ENCODE measurements around the gene ENO2.

Gene ENO2

DNA sequence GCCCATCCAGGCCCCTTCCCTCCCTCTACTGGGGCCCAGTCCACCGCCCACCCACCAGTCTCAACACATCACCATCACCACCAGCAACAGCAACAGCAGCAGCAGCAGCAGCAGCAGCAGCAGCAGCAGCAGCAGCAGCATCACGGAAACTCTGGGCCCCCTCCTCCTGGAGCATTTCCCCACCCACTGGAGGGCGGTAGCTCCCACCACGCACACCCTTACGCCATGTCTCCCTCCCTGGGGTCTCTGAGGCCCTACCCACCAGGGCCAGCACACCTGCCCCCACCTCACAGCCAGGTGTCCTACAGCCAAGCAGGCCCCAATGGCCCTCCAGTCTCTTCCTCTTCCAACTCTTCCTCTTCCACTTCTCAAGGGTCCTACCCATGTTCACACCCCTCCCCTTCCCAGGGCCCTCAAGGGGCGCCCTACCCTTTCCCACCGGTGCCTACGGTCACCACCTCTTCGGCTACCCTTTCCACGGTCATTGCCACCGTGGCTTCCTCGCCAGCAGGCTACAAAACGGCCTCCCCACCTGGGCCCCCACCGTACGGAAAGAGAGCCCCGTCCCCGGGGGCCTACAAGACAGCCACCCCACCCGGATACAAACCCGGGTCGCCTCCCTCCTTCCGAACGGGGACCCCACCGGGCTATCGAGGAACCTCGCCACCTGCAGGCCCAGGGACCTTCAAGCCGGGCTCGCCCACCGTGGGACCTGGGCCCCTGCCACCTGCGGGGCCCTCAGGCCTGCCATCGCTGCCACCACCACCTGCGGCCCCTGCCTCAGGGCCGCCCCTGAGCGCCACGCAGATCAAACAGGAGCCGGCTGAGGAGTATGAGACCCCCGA, 22.5 kb downstream of the ENO2 start:
- DNase-seq = no peak

DNA sequence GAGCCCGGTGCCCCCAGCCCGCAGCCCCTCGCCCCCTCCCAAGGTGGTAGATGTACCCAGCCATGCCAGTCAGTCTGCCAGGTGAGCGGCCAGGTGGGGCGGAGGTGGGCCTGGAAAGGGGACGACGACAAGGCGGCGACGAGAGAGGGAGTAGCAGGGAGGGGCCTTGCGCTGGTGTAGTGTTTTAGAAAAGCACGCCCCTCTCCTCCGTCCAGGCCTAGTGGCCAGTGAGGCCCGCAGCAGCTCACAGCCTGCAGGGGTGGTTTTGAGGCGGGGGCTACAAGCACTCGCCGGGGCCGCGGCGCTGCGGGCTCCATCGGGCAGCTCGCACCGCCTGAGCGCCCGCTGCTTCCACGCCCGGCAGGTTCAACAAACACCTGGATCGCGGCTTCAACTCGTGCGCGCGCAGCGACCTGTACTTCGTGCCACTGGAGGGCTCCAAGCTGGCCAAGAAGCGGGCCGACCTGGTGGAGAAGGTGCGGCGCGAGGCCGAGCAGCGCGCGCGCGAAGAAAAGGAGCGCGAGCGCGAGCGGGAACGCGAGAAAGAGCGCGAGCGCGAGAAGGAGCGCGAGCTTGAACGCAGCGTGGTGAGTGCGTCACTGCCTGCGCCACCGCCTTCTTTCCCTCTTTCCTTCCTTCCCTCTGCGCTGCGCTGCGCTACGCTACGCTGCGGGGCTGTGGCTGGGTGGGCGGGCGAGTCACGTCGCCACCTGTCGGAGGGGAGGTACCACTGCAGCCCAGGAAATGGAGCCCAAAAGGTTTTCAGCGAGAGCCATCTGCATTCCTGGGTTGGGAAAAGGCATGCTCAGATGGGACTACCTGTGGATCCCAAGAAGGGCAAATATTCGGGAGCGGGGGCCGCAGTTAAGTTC, 23.3 kb downstream of the ENO2 start:
- peak; percentile 94 for DNase-seq

DNA sequence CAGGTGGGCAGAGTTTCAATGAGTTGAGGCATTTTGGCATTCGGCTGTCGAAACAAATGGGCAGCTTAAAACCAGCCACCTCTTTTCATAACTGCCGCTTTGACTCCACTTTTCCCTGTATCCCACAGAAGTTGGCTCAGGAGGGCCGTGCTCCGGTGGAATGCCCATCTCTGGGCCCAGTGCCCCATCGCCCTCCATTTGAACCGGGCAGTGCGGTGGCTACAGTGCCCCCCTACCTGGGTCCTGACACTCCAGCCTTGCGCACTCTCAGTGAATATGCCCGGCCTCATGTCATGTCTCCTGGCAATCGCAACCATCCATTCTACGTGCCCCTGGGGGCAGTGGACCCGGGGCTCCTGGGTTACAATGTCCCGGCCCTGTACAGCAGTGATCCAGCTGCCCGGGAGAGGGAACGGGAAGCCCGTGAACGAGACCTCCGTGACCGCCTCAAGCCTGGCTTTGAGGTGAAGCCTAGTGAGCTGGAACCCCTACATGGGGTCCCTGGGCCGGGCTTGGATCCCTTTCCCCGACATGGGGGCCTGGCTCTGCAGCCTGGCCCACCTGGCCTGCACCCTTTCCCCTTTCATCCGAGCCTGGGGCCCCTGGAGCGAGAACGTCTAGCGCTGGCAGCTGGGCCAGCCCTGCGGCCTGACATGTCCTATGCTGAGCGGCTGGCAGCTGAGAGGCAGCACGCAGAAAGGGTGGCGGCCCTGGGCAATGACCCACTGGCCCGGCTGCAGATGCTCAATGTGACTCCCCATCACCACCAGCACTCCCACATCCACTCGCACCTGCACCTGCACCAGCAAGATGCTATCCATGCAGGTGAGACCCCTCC, 24.2 kb downstream of the ENO2 start:
- DNase-seq = no peak

DNA sequence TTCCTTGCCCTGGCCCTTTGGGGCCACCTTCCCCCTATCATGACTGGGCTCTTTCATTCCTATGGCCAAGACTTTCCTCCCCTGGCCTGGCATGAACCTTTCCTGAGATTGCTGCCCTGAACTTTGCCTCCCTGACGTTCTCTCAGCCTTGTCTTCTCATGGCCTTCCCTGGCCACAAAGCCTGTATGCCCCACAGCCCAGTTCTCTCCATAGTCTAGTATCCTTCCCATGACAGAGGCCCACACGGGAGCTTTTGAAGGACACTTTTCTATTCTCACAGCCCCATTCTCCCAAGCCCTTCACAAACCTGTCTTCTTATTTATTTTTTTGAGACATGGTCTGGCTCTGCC, 24.8 kb downstream of the ENO2 start:
- no peak for DNase-seq

DNA sequence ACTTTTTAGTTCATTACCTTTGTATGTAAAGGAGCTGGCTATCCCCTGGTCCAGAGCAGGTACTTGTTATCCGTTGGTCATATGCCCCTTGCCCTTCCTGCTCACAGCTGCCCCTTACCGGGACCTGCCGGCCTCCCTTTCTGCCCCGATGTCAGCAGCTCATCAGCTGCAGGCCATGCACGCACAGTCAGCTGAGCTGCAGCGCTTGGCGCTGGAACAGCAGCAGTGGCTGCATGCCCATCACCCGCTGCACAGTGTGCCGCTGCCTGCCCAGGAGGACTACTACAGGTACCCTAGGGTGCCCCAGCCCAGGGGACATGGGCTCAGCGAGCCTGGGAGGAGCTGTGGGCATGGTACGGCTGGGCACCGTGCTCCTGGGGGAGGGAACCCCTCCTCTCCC, 26.9 kb downstream of the ENO2 start:
- DNase-seq = no peak

DNA sequence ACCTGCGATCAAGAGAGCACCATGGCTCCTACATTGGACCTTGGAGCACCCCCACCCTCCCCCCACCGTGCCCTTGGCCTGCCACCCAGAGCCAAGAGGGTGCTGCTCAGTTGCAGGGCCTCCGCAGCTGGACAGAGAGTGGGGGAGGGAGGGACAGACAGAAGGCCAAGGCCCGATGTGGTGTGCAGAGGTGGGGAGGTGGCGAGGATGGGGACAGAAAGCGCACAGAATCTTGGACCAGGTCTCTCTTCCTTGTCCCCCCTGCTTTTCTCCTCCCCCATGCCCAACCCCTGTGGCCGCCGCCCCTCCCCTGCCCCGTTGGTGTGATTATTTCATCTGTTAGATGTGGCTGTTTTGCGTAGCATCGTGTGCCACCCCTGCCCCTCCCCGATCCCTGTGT, 27.4 kb downstream of the ENO2 start:
- no peak for DNase-seq

DNA sequence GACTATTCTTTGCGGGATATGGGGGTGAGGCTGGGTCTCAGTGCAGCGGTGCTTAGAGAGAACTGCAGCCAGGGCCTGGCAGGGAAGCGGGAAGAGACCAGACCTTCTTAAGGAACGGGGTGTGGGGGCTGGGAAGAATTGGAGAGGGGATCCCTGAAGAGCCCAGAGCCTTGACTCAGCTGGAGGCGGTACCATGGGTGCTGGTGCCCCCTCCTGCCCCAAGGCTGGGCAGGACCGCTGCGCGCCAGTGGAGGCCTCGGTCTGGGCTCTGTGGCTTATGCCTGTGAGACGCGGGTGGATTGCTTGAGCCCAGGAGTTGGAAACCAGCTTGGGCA, 27.9 kb downstream of the ENO2 start:
- no peak for DNase-seq

DNA sequence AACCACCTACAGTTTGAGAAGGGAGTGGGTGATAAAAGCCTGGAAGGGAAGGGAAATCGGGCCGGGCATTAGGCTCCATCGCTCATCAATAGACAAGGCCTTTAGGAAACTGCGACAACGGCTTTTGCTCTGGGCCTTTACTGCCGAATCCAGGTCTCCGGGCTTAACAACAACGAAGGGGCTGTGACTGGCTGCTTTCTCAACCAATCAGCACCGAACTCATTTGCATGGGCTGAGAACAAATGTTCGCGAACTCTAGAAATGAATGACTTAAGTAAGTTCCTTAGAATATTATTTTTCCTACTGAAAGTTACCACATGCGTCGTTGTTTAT, 29.0 kb downstream of the ENO2 start:
- peak; percentile 94 for DNase-seq

DNA sequence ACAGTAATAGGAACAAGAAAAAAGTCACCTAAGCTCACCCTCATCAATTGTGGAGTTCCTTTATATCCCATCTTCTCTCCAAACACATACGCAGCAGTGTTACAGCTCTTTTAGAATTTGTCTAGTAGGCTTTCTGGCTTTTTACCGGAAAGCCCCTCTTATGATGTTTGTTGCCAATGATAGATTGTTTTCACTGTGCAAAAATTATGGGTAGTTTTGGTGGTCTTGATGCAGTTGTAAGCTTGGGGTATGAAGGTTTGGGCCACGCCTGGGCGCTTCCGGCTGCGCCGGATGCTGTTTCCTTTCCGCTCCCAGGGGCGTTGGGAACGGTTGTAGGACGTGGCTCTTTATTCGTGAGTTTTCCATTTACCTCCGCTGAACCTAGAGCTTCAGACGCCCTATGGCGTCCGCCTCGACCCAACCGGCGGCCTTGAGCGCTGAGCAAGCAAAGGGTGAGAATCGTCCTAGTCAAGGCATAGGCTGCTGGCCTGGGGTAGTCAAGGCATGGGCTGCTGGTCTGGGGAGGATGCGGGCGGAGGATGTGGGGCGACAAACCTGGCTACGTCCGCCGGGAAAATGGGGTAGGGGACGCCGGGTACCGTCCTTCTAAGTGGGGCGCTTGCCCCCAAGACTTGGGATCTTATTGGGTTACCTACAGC, 29.5 kb downstream of the ENO2 start, which contains the start of the genes C12orf57 and RNU7-1:
C12orf57 (plus strand) TSS at position 301 of the 659 bp plus-strand sequence; CDS start at position 401, 100 bp downstream.
RNU7-1 (plus strand) TSS at position 95 of the 659 bp plus-strand sequence.
- peak; percentile 95 for DNase-seq

DNA sequence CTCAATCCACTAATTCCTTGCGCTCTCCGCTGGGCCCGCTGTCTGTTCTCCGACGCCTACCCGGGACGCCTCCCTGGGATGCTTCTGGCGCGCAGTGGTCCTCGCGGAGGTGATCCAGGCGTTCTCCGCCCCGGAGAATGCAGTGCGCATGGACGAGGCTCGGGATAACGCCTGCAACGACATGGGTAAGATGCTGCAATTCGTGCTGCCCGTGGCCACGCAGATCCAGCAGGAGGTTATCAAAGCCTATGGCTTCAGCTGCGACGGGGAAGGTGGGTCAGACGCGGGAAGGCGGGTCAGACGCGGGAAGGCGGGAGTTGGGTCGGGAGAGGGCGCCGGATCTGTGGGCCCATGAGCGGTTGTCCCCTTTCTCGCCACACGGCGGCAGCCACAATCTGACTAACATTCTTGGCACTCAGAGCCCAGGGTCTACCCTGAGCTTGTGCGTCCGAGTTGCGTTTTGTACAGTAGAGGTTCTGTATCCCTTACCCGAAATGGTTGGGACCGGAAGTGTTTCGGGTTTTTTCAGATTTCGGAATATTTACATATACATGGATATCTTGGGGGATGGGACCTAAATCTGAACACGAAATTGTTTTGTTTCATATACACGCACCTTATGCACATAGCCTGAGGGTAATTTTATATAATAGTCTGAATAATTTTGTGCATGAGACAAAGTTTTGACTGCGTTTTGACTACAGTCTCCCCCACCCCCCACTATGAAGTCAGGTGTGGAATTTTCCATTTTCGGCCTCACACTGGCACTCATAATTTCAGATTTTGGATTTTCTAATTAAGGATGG, 30.2 kb downstream of the ENO2 start:
- peak; percentile 96 for DNase-seq

DNA sequence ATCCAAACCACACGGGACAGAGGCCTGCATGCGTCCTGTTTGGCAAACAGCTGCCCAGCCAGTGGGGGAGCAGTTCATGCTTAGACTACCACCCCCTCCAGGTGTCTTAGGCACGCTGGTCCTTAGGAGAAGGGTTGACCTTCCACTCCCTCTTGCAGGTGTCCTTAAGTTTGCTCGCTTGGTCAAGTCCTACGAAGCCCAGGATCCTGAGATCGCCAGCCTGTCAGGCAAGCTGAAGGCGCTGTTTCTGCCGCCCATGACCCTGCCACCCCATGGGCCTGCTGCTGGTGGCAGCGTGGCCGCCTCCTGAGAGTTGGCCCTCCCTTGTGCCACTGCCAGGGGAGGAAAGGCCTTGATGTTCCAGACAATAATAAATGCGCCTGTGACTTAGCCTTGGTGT, 31.2 kb downstream of the ENO2 start:
- no peak for DNase-seq

DNA sequence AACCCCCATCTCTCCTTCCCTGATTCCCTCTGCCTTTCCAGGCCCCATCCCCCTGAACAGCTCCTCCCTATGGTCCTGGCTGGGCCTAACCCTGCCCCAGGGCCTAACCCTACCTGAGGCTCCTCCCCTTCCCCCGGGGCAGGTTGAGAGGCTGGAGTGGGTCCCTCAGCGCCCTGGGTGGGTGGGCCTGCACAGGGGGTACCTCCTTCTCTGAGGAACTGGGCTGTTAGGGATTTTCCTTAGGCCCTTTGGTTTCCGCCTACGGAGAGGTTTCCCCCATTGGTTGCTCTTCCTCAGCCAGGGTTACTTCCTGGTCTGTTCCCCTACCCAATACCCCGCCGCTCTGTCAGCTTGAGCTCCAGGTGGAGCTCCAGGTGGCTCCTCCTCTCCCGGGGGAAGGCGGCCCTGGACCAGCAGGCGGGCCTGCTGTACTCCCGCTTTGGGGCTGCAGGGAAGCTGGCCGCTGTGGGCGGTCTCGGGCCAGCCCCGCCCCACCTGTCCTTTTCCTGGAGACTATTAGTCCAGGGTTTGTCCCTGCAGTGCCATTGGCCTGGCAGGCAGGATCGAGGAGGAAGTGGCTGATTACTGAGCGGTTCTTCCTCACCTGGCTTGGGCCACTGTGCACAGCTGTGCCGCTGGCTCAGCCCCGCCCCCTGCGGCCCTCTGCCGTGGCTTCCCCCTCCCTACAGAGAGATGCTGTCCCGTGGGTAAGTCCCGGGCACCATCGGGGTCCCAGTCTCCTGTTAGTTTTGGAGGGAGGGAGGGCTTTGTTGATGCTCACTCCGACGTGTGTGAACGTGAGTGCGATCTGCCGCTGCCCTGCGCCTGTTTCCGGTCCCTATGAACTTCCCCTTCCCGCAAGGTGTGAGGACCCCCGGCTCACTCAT, 31.9 kb downstream of the ENO2 start:
- peak; percentile 95 for DNase-seq

DNA sequence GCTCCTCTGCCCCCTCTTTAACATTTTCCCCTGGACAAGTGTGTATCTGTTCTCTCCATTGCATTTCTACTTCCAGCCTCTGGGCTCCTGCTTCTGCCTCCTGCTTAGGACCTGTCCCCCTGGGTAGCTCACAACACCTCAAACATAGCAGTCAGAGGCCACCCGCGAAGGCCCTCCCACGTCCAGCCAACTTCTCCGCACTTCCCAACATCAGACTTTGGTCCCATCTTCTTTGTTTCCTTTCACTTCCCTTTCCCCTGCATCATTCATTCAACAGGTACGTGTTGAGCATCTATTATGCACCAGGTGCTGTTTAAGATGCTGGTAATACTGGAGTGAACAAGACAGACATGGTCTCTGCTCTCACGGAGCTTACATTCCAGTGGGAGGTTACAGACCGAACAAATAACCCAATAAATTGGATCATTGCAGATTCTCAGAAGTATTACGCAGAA, 32.6 kb downstream of the ENO2 start:
- no peak for DNase-seq

DNA sequence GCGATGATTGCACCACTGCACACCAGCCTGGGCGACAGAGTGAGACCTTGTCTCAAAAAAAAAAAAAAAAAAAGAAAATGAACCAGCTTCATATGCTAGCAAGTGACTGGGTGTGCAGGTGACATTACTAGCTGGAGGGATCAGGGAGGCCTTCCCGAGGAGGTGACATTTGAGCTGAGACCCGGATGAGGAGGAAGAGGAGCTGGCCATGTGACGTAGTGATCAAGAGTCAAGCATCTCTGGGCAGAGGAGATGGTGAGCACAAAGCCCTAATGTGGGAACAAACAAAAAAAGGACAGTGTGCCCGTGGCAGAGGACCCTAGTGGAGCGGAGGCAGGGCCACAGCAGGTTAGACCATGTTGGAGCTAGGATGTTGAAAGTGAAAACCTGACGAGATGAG, 33.2 kb downstream of the ENO2 start:
- DNase-seq = no peak

DNA sequence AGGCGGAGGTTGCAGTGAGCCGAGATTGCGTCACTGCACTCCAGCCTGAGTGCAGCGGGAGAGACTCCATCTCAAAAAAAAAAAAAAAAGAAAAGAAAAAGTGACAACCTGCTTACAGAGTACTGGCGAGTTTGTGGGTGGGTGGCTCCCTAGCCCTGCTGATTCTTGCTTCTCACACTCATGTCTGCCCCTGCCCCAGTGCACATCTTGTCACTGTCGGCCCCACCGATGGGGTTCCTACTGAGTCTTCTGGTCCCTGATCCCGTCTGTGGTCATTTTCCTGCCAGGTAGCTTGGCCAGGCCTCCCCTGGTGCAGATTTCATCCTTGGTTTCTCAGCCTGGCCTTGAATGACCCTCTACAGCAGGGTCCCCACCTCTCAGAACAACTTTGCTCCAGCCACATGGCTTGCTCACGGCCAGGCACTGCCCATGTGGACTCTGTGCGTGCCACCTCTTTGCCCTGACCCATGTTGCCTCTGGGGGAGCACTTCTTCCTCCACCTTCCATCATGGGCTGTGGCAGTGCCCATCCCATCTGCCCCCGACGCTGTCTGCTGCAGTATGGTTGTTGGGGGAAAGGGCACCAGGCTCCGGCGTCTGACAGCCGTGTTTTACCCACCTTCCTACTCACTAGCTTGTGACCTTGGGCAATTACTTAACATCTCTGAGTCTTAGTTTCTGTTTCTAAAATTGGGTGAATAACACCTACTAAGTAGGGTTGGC, 34.7 kb downstream of the ENO2 start:
- DNase-seq = no peak

DNA sequence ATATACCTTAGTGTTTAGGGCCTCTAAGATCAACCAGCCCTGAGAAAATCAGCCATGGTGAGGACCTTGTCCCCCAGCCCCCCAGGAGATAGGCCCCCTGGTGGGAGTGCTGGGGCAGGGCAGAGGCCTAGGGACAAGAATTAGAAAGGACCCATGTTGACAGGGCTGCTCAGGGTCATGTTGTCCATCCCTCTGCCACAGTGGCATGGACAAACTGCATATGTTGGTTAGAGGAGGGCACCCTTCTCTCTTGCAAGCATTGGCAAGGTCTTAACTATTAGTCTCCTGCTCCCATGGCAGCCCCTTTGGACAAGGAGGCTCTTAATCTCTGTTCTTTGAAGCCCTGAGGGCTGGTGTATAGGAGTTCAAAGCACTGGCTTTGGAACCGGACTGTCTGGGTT, 36.0 kb downstream of the ENO2 start:
- no peak for DNase-seq

DNA sequence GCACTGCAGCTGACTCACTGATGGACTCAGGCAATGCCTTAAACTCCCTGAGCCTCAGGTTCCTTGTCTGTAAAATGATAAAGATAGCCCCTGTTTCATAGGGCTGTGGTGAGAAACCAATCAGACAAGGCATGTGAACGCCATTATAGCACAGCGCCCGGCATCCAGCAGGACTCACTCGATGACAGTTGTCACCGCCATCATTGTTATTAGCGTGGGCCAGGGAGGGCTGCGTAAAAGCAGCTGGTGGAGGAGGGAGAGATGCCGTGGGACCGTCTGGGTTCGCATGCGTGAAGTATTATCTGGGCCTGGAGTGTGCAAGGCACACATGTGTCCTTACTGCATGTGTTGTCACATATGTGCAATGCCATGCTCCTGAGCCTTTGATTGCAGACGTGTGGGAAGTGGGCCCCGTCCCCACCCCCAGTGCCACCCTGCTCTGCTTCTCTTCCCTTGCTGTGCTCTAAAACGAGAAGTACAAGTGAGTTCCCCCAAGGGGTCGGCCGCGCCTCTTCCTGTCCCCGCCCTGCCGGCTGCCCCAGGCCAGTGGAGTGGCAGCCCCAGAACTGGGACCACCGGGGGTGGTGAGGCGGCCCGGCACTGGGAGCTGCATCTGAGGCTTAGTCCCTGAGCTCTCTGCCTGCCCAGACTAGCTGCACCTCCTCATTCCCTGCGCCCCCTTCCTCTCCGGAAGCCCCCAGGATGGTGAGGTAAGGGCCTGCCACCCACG, 36.6 kb downstream of the ENO2 start, which contains the start of gene PTPN6:
PTPN6 (plus strand) TSS at position 546 of the 730 bp plus-strand sequence; CDS start at position 703, 157 bp downstream.
- no peak for DNase-seq

DNA sequence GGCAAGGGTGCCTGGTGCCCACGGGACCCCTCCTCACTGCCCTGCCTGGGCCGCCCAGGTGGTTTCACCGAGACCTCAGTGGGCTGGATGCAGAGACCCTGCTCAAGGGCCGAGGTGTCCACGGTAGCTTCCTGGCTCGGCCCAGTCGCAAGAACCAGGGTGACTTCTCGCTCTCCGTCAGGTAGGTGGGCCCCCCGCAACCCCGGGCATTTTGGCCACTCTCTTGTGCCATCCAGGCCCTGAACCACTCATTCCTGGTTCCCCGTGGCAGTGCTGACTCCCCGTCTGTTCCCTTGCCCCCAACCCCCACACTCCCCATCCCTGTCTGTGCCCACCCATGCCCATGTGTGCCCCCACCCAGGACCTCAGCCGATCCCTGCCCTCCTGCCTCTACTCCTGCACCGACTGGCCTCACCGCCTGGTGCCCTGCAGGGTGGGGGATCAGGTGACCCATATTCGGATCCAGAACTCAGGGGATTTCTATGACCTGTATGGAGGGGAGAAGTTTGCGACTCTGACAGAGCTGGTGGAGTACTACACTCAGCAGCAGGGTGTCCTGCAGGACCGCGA, 37.3 kb downstream of the ENO2 start:
- DNase-seq = no peak

Data from DMS79 treated with DMSO at 0.1 percent for 48 hours (cell line).